ENCODE results near the gene MUL1. TPM values are rescaled to one million over a fixed set of nuclear protein-coding genes. Genes with fewer than 3 reads are reported as not detected.

The MUL1 gene
- total RNA-seq, 1 experiment from 2014 or later = 24.7 TPM

GRCh38 chr1:20493309-20493708 lies 14.6 kb downstream of the MUL1 start:
- Histone ChIP-seq H3K9me3 (ENCODE audit: control insufficient read depth in 1 of 2, insufficient read depth in 1 of 2, low read depth in 1 of 2, low read length in 2 of 2) (no peaks in the 10 kb centered on the region), H3K36me3 (ENCODE audit: control insufficient read depth in 1 of 2, insufficient read depth in 2 of 2, low read length in 2 of 2) (peaks cover 0 to 12% of the 10 kb centered on the region in 2 experiments; a peak in 1 of 4 replicates), H2AFZ (ENCODE audit: low read depth, low read length, poor library complexity, severe bottlenecking) (no peak overlapping the region), H3K4me2 (ENCODE audit: low read length) (peak overlapping the region; percentile 76; the same call in 1 of the 2 replicates), H3K4me1 (ENCODE audit: control insufficient read depth in 1 of 2, insufficient read depth in 2 of 2, low read length in 2 of 2) (peaks cover 30 to 57% of the 10 kb centered on the region in 2 experiments), H3K4me3 (replicated peaks in 1 of 2; ENCODE audit: low read depth in 1 of 2, low read length in 2 of 2) (no peak overlapping the region), H3K27ac (ENCODE audit: low read depth, low read length) (no peak overlapping the region), H3K9me2 (ENCODE audit: insufficient read depth) (no peaks in the 10 kb centered on the region), H3K79me2 (ENCODE audit: insufficient read depth, low read length) (no peaks in the 10 kb centered on the region; the same call in 1 of the 2 replicates), H4K20me1 (ENCODE audit: insufficient read depth) (no peaks in the 10 kb centered on the region), H3K27me3 (ENCODE audit: insufficient read depth, low read length) (no peaks in the 10 kb centered on the region), H3K9ac (ENCODE audit: low read length) (no peak overlapping the region)
- no TSS peak for BruUV-seq (replicated peaks)
- ATAC-seq (no peak), DNase-seq (ENCODE audit: low read depth, low spot score) (no peak)
- POLR2A ChIA-PET = interaction anchor here (1.9 kb wide), 1 partner anchor 281 kb away, joined by 12 read pairs; no protein-coding TSS in a partner anchor
- intact Hi-C loops (cut with micrococcal nuclease) = loop anchor here (1.0 to 5.0 kb wide), 3 partner anchors 116 to 392 kb away; no protein-coding TSS in a partner anchor
- CTCF ChIA-PET = interaction anchor here (0.7 to 4.8 kb wide), 7 partner anchors 29 to 341 kb away, joined by 3 to 47 read pairs (median 6); no protein-coding TSS in a partner anchor
- RAD21 ChIA-PET (ENCODE audit: low non-redundant PET in 1 of 2, low total read pairs in 2 of 2, uncharacterized antibody in 2 of 2, unreplicated experiment in 2 of 2) = interaction anchor here in 1 of 2 experiments (0.7 kb wide), 1 partner anchor 276 kb away, joined by 3 read pairs; no protein-coding TSS in a partner anchor
- no peak for TF ChIP-seq YY1 (IDR thresholded peaks at IDR 0.05; ENCODE audit: extremely low read depth, insufficient replicate concordance, low read depth, low read length)
- TF ChIP-seq POLR2AphosphoS5 (IDR thresholded peaks at IDR 0.05; ENCODE audit: low read depth, low read length) = no peak
- no peak for TF ChIP-seq TCF7L2 (IDR thresholded peaks at IDR 0.05; ENCODE audit: borderline replicate concordance, extremely low read depth, insufficient read depth, insufficient read length)
- TF ChIP-seq ATF3 (IDR thresholded peaks at IDR 0.05) = no peak

- DNase-seq (ENCODE audit: low read depth, low spot score) (no peak), ATAC-seq (no peak)
- no TSS peak for BruUV-seq (replicated peaks)
- ChIA-PET CTCF (interaction anchor here (3.9 to 4.8 kb wide), 2 partner anchors 130 to 281 kb away, joined by 35 to 47 read pairs; no protein-coding TSS in a partner anchor), POLR2A (no interaction called here), RAD21 (ENCODE audit: low non-redundant PET in 1 of 2, low total read pairs in 2 of 2, uncharacterized antibody in 2 of 2, unreplicated experiment in 2 of 2) (no interaction called here)
- Histone ChIP-seq H3K27me3 (ENCODE audit: insufficient read depth, low read length) (no peaks in the 10 kb centered on the region), H3K36me3 (ENCODE audit: control insufficient read depth in 1 of 2, insufficient read depth in 2 of 2, low read length in 2 of 2) (peaks cover 0 to 7% of the 10 kb centered on the region in 2 experiments; a peak in 1 of 4 replicates), H3K9ac (ENCODE audit: low read length) (no peak overlapping the region), H3K4me2 (ENCODE audit: low read length) (no peak overlapping the region), H3K9me3 (ENCODE audit: control insufficient read depth in 1 of 2, insufficient read depth in 1 of 2, low read depth in 1 of 2, low read length in 2 of 2) (no peaks in the 10 kb centered on the region), H3K4me1 (ENCODE audit: control insufficient read depth in 1 of 2, insufficient read depth in 2 of 2, low read length in 2 of 2) (peaks cover 30 to 52% of the 10 kb centered on the region in 2 experiments), H3K4me3 (replicated peaks in 1 of 2; ENCODE audit: low read depth in 1 of 2, low read length in 2 of 2) (no peak overlapping the region), H2AFZ (ENCODE audit: low read depth, low read length, poor library complexity, severe bottlenecking) (no peak overlapping the region), H3K9me2 (ENCODE audit: insufficient read depth) (no peaks in the 10 kb centered on the region), H4K20me1 (ENCODE audit: insufficient read depth) (no peaks in the 10 kb centered on the region), H3K27ac (ENCODE audit: low read depth, low read length) (no peak overlapping the region), H3K79me2 (ENCODE audit: insufficient read depth, low read length) (no peaks in the 10 kb centered on the region)
- intact Hi-C loops (cut with micrococcal nuclease) = loop anchor here (1.0 to 5.0 kb wide), 3 partner anchors 115 to 391 kb away; no protein-coding TSS in a partner anchor
- TF ChIP-seq ELF1 (IDR thresholded peaks at IDR 0.05; ENCODE audit: borderline replicate concordance, low read depth) (no peak), EZH2 (IDR thresholded peaks at IDR 0.05) (no peak), REST (IDR thresholded peaks at IDR 0.05; ENCODE audit: low read depth) (no peak), ZBTB33 (IDR thresholded peaks at IDR 0.05; ENCODE audit: extremely low read depth, insufficient replicate concordance, low read length) (no peak), SIN3A (IDR thresholded peaks at IDR 0.05; ENCODE audit: low read depth) (no peak), YY1 (IDR thresholded peaks at IDR 0.05; ENCODE audit: extremely low read depth, insufficient replicate concordance, low read depth, low read length) (no peak), CEBPB (IDR thresholded peaks at IDR 0.05; ENCODE audit: low read depth) (no peak)
Measured at GRCh38 chr1:20492751-20493150, 15.2 kb downstream of the MUL1 start.
